ENCODE data around the gene WDR44.

GRCh38 chrX:118353081-118353850 is 7.4 kb downstream of the WDR44 start:
- no peak for TF ChIP-seq EP300 (IDR thresholded peaks at IDR 0.05)
- no peak for TF ChIP-seq CTCF (IDR thresholded peaks at IDR 0.05)
- TF ChIP-seq POLR2A (IDR thresholded peaks at IDR 0.05) = no peak
- TF ChIP-seq POLR2AphosphoS5 (IDR thresholded peaks at IDR 0.05) = no peak
